Natural killer cell (primary cell): Measurements from ENCODE around the gene GFI1B. TPM values are rescaled to one million over a fixed set of nuclear protein-coding genes. Genes with fewer than 3 reads are reported as not detected.
"Not testable (repeated sequence)": the region's sequence is repeated elsewhere in the genome, so short reads cannot be mapped to it uniquely, and the experiment has no call there.

Source experiments
- ATAC-seq, 3 donors: fragments of 150-1000 bp in 2 of 3; fragments of 200-7000 bp in 1 of 3; cut with Tn5 transposase; 1 replicate in 1 of 3; 2 replicates in 2 of 3; pipeline ENCODE4 v1.10.0; 2021; ENCODE audit warnings: mild to moderate bottlenecking in 2 of 3, moderate library complexity in 2 of 3
- DNase-seq, 2 donors: peaks; one replicate each; pipeline versions ENCODE4 v3.0.0 to v3.0.0-alpha.2; 2013 to 2021; ENCODE audit warnings: mixed read lengths in 1 of 2
- H3K27ac ChIP-seq: one replicate; pipeline ENCODE4 v1.5.1; 2013; ENCODE audit warnings: mild to moderate bottlenecking, low read length
- H3K27me3 ChIP-seq: one replicate; pipeline ENCODE4 v1.6.1; 2013; ENCODE audit warnings: low read length; ENCODE audit not compliant: control insufficient read depth, insufficient read depth
- H3K36me3 ChIP-seq: one replicate; pipeline ENCODE4 v1.6.1; 2013; ENCODE audit warnings: low read length; ENCODE audit not compliant: control insufficient read depth, insufficient read depth
- H3K4me1 ChIP-seq: one replicate; pipeline ENCODE4 v1.6.1; 2013; ENCODE audit warnings: low read length; ENCODE audit not compliant: control insufficient read depth, insufficient read depth
- H3K4me3 ChIP-seq: one replicate; pipeline ENCODE4 v1.5.1; 2013; ENCODE audit warnings: low read length
- H3K9me3 ChIP-seq: one replicate; pipeline ENCODE4 v1.6.1; 2013; ENCODE audit warnings: low read length; ENCODE audit not compliant: control insufficient read depth, insufficient read depth
- H3K27ac Mint-ChIP-seq, 2 donors: one replicate each; pipeline ENCODE4 v1.8.0; 2022; ENCODE audit warnings: mild to moderate bottlenecking in 2 of 2, mixed read lengths in 2 of 2, moderate library complexity in 1 of 2
- H3K27me3 Mint-ChIP-seq, 2 donors: one replicate each; pipeline ENCODE4 v1.8.0; 2022; ENCODE audit warnings: low read depth in 2 of 2, mixed read lengths in 2 of 2
- H3K36me3 Mint-ChIP-seq: one replicate; pipeline ENCODE4 v1.8.0; 2022; ENCODE audit warnings: mixed read lengths
- H3K4me1 Mint-ChIP-seq, 2 donors: one replicate each; pipeline ENCODE4 v1.8.0; 2022; ENCODE audit warnings: mixed read lengths in 2 of 2
- H3K4me3 Mint-ChIP-seq: one replicate; pipeline ENCODE4 v1.8.0; 2022; ENCODE audit warnings: mild to moderate bottlenecking, moderate library complexity, mixed read lengths
- H3K9me3 Mint-ChIP-seq, 2 donors: one replicate each; pipeline ENCODE4 v1.8.0; 2022; ENCODE audit warnings: mixed read lengths in 2 of 2
- CTCF ChIP-seq: fragments of 200-600 bp; IDR thresholded peaks from one replicate; pipeline ENCODE4 v1.8.0; 2022; ENCODE audit warnings: antibody characterized with exemption
- WGBS: methylation state at CpG from one replicate; pipeline ENCODE4 v1.1.7; 2013; ENCODE audit warnings: missing lambda C conversion rate; ENCODE audit not compliant: insufficient coverage; 5-methylcytosine and 5-hydroxymethylcytosine counted together
- intact Hi-C: fragments of 100-400 bp; cut with micrococcal nuclease; formaldehyde crosslinking; loops from one replicate; pipeline ENCODE4 v1.14.2; 2022
- total RNA-seq, 4 donors: library from RNA; stranded (reverse); fragments of 120-200 nt in 1 of 4; gene quantifications; one replicate each; pipeline versions ENCODE4 v1.2.3 to v1.2.4, GENCODE V29; 2013 to 2022

The GFI1B gene
- total RNA-seq, 3 donors from 2014 or later (not counting 1 experiment from before 2014, with no cell fraction given) = 0.41 to 3.3 (median 2.8) TPM

DNA sequence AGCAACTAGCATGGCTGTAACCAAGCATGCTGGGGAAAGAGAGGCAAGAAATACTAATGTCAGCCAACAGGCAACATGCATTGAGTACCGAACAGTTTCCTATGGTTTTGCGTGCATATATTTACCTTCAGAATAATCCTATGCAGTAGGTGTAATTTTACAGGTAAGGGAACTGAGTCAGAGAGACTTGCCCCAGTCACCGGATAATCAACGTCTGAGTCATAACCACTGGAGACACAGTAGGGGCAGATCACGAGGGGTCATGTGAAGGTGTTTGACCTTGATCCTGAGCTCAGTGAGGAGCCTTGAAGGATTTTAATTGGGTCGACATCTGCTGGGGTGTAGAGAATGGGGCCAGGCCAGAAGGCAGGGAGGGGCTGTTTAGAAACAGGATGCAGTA lies 20.7 kb upstream of the GFI1B start:
- Mint-ChIP-seq H3K27ac (no peak overlapping the region), H3K36me3 (peaks cover 8% of the 10 kb centered on the region), H3K4me1 (no peaks in the 10 kb centered on the region), H3K4me3 (no peak overlapping the region), H3K27me3 (peaks cover 0 to 15% of the 10 kb centered on the region in 2 donors), H3K9me3 (peaks cover 0 to 2% of the 10 kb centered on the region in 2 donors)
- DNase-seq (no peak), ATAC-seq (no peak)
- Histone ChIP-seq H3K27ac (no peak overlapping the region), H3K9me3 (peaks cover 7% of the 10 kb centered on the region), H3K4me1 (no peaks in the 10 kb centered on the region), H3K27me3 (no peaks in the 10 kb centered on the region), H3K4me3 (no peak overlapping the region), H3K36me3 (no peaks in the 10 kb centered on the region)
- 90% methylated on average over 6 of the region's 6 CpGs for WGBS
- intact Hi-C loops = no loop called here
- TF ChIP-seq CTCF = no peak

DNA sequence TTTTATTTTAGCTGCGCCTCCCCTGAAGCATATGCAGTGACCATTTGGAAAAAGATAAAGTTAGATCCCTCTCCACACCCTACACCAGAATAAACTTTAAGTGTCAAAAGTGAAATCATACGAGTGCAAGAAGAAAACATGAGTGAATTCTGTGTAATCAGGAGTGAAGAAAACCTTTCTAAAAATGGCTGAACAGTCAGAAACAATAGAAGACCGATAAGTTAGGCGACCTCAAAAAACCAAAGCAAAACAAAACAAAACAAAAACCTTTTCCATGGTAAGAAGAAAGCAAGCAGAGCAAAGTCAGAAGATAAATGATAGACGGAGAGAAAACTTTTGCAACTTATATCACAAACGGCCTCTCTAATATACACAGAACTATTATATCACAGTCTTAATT lies 17.5 kb upstream of the GFI1B start:
- ATAC-seq (no peak), DNase-seq (no peak)
- no peaks in the 10 kb centered on the region for H3K4me1 ChIP-seq
- H3K9me3 ChIP-seq = no peaks in the 10 kb centered on the region
- intact Hi-C loops = no loop called here
- Mint-ChIP-seq H3K36me3 (peaks cover 8% of the 10 kb centered on the region), H3K4me3 (no peak overlapping the region), H3K27me3 (peaks cover 0 to 15% of the 10 kb centered on the region in 2 donors), H3K9me3 (peaks cover 0 to 2% of the 10 kb centered on the region in 2 donors), H3K4me1 (no peaks in the 10 kb centered on the region), H3K27ac (no peak overlapping the region)
- H3K27me3 ChIP-seq = no peaks in the 10 kb centered on the region
- H3K27ac ChIP-seq = no peak overlapping the region
- no peak for TF ChIP-seq CTCF
- H3K36me3 ChIP-seq = no peaks in the 10 kb centered on the region
- WGBS = 100% methylated on average over 3 of the region's 6 CpGs
- H3K4me3 ChIP-seq = no peak overlapping the region

GRCh38 chr9:132965478-132965877 lies 13.0 kb upstream of the GFI1B start:
- intact Hi-C loops = no loop called here
- ATAC-seq (no peak), DNase-seq (no peak)
- H3K4me1 Mint-ChIP-seq = no peaks in the 10 kb centered on the region
- no peak overlapping the region for H3K27ac Mint-ChIP-seq
- Histone ChIP-seq H3K9me3 (no peaks in the 10 kb centered on the region), H3K27me3 (no peaks in the 10 kb centered on the region), H3K4me1 (no peaks in the 10 kb centered on the region), H3K36me3 (no peaks in the 10 kb centered on the region), H3K4me3 (no peak overlapping the region), H3K27ac (no peak overlapping the region)
- H3K4me3 Mint-ChIP-seq = no peak overlapping the region
- TF ChIP-seq CTCF = no peak
- no peaks in the 10 kb centered on the region for H3K36me3 Mint-ChIP-seq
- H3K9me3 Mint-ChIP-seq = no peaks in the 10 kb centered on the region
- peaks cover 0 to 10% of the 10 kb centered on the region in 2 donors for H3K27me3 Mint-ChIP-seq
- 95% methylated on average over 9 of the region's 9 CpGs for WGBS

- DNase-seq, H3K9me3 ChIP-seq, H3K27ac Mint-ChIP-seq, H3K36me3 Mint-ChIP-seq, H3K4me1 ChIP-seq, H3K27me3 ChIP-seq, H3K9me3 Mint-ChIP-seq, H3K4me1 Mint-ChIP-seq, H3K27me3 Mint-ChIP-seq, intact Hi-C loops, H3K27ac ChIP-seq, ATAC-seq, H3K4me3 Mint-ChIP-seq, H3K4me3 ChIP-seq, H3K36me3 ChIP-seq: not testable (repeated sequence)
- 87% methylated on average over 3 of the region's 3 CpGs for WGBS
Observed at GRCh38 chr9:132967908-132968307, 10.6 kb upstream of the GFI1B start.
